WI38 (cell line): ENCODE results near the gene SP2.

Experiments used
- H3K4me3 ChIP-seq: 2 replicates; pipeline ENCODE4 v1.5.1; 2011; ENCODE audit warnings: low read depth, mild to moderate bottlenecking, control low read depth, low read length
- TF ChIP-seq, protein P1 (sequence below): IDR thresholded peaks from 2 replicates; pipeline ENCODE4 v1.5.1; 2012; ENCODE audit warnings: low read depth, mild to moderate bottlenecking, control low read depth, low read length

Gene SP2

DNA sequence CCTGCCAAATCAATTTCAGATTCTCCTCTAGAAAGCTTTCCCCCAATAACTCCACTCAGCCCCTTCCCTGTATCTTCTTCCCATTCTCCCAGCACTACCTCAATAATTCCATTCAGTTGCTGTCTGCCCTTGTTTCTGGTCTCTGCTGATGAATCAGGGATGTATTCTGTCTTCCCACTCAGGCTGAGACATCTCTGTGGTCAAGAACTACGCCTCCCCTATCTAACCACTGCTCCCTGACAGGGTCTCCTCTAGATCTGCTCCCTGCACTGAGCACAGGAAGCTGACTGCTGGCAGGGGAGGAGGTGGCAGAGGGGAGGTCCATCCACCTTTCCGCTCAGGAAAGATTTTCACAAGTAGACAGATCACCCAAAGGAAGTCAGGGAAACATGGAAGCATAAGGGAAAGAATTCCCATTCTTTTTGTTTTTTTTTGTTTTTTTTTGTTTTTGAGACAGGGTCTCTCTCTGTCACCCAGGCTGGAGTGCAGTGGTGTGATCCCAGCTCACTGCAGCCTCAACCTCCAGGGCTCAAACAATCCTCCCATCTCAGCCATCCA, 16.9 kb upstream of the SP2 start:
- no peak overlapping the region for H3K4me3 ChIP-seq
- TF ChIP-seq, protein P1, sequence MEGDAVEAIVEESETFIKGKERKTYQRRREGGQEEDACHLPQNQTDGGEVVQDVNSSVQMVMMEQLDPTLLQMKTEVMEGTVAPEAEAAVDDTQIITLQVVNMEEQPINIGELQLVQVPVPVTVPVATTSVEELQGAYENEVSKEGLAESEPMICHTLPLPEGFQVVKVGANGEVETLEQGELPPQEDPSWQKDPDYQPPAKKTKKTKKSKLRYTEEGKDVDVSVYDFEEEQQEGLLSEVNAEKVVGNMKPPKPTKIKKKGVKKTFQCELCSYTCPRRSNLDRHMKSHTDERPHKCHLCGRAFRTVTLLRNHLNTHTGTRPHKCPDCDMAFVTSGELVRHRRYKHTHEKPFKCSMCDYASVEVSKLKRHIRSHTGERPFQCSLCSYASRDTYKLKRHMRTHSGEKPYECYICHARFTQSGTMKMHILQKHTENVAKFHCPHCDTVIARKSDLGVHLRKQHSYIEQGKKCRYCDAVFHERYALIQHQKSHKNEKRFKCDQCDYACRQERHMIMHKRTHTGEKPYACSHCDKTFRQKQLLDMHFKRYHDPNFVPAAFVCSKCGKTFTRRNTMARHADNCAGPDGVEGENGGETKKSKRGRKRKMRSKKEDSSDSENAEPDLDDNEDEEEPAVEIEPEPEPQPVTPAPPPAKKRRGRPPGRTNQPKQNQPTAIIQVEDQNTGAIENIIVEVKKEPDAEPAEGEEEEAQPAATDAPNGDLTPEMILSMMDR = no peak

DNA sequence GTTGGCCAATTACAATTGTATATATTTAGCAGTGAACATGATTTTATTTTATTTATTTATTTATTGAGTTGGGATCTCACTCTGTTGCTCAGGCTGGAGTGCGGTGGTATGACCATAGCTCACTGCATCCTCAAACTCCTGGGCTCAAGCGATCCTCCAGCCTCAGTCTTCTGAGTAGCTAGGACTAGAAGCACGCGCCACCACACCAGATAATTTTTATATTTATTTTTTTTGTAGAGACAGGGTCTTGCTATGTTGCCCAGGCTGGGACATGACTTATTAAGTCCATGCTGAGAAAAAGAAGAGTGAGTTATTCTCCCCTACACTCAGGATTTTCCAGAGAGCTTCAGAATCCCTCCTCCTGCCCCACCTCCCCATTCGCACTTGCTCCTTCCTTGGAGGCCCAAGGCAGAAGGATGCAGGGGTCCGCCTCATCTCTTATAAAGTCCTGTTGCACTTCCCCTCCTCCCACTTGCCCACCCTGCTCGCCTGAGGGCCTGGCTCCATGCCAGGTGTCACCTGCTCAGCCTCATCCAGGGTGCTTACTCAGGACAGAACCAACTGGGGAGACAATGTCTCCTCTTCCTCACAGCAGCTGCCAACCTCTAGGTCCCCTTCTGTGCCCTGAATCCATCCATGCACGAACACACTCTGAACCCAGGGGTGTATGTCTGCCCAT, 16.1 kb upstream of the SP2 start:
- TF ChIP-seq, protein P1 = no peak
- no peak overlapping the region for H3K4me3 ChIP-seq

- TF ChIP-seq, protein P1 = no peak
- H3K4me3 ChIP-seq = no peak overlapping the region
Observed at GRCh38 chr17:47882247-47882646, 13.8 kb upstream of the SP2 start.

GRCh38 chr17:47882695-47883588, 13.1 kb upstream of the SP2 start:
- no peak overlapping the region for H3K4me3 ChIP-seq
- TF ChIP-seq, protein P1 = no peak

GRCh38 chr17:47883589-47884426, 12.2 kb upstream of the SP2 start:
- no peak overlapping the region for H3K4me3 ChIP-seq
- TF ChIP-seq, protein P1 = no peak

GRCh38 chr17:47884427-47884740, 11.7 kb upstream of the SP2 start:
- TF ChIP-seq, protein P1 = no peak
- no peak overlapping the region for H3K4me3 ChIP-seq
